WI38 (cell line): ENCODE data around the gene PRR35.

Experiments
- H3K4me3 ChIP-seq: 2 replicates; pipeline ENCODE4 v1.5.1; 2011; ENCODE audit warnings: low read depth, mild to moderate bottlenecking, control low read depth, low read length
- TF ChIP-seq, protein P1 (sequence below): IDR thresholded peaks from 2 replicates; pipeline ENCODE4 v1.5.1; 2012; ENCODE audit warnings: low read depth, mild to moderate bottlenecking, control low read depth, low read length

Gene PRR35

GRCh38 chr16:558298-559020 lies 1.7 kb upstream of the PRR35 start:
- H3K4me3 ChIP-seq: no peak overlapping the region

DNA sequence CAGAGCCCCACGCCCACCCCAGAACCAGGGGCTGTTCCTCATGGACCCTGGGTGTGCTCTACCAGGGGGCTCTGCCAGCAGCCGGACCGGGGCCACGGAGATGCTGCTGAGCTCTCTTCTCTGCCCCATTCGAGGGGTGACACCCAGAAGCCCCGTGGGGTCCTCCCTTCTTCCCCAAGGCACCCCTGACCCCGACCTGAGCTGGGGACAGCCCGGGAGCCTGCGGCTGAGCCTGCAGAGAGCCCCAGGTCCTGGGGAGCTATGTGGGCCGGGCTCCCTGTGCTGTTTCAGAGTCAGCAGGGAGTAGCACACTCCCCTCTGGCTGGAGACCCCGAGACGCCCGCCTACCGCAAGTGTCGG lies 1.2 kb upstream of the PRR35 start:
- no peak overlapping the region for H3K4me3 ChIP-seq
- TF ChIP-seq, protein P1, sequence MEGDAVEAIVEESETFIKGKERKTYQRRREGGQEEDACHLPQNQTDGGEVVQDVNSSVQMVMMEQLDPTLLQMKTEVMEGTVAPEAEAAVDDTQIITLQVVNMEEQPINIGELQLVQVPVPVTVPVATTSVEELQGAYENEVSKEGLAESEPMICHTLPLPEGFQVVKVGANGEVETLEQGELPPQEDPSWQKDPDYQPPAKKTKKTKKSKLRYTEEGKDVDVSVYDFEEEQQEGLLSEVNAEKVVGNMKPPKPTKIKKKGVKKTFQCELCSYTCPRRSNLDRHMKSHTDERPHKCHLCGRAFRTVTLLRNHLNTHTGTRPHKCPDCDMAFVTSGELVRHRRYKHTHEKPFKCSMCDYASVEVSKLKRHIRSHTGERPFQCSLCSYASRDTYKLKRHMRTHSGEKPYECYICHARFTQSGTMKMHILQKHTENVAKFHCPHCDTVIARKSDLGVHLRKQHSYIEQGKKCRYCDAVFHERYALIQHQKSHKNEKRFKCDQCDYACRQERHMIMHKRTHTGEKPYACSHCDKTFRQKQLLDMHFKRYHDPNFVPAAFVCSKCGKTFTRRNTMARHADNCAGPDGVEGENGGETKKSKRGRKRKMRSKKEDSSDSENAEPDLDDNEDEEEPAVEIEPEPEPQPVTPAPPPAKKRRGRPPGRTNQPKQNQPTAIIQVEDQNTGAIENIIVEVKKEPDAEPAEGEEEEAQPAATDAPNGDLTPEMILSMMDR: no peak

More at GRCh38 chr16:558298-559020, 1.7 kb upstream of the PRR35 start:
- TF ChIP-seq, protein P1: no peak

- no peak overlapping the region for H3K4me3 ChIP-seq
- TF ChIP-seq, protein P1: no peak
Observed at GRCh38 chr16:559411-560203, 587 bp upstream of the PRR35 start.

GRCh38 chr16:560701-561412 lies 663 bp downstream of the PRR35 start:
- H3K4me3 ChIP-seq: no peak overlapping the region
- TF ChIP-seq, protein P1: no peak

DNA sequence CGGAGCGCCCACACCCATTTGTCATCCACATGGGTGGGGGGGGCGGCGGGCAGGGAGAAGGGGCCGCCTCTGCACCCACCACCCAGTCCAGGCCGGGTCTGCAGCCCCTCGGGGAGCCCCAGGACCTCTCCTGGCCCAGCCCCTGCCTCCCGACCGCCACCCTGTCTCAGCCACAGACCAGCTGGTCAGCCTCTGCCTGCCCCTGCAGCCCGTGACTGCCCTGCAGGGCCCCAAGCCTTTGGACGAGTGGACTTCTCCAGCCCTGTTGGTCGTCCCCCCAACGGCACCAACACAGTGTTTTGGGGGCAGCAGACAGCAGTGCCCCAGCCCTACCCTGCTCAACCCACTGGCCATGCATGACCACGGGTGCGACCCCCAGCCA lies 1.2 kb downstream of the PRR35 start:
- H3K4me3 ChIP-seq: no peak overlapping the region
- TF ChIP-seq, protein P1: no peak

- H3K4me3 ChIP-seq: no peak overlapping the region
- TF ChIP-seq, protein P1: no peak
Observed at GRCh38 chr16:561957-562938, 2.1 kb downstream of the PRR35 start.
